Epithelial cell of proximal tubule (primary cell): ENCODE results near the gene ZC3H11A. TPM values are rescaled to one million over a fixed set of nuclear protein-coding genes. Genes with fewer than 3 reads are reported as not detected.

Source experiments
- DNase-seq: peaks from one replicate; pipeline ENCODE4 v3.0.0-alpha.2; 2011; ENCODE audit warnings: low read depth
- H3K4me3 ChIP-seq: 2 replicates; pipeline ENCODE4 v1.5.1; 2011; ENCODE audit warnings: low read depth, mild to moderate bottlenecking, low read length
- CTCF ChIP-seq: conservative IDR thresholded peaks from 2 replicates; pipeline ENCODE4 v1.5.1; 2012; ENCODE audit warnings: low read depth, mild to moderate bottlenecking, low read length
- total RNA-seq: library from RNA; depleted of rRNA; stranded (reverse); fragments of >200 nt; gene quantifications from 2 replicates; pipeline ENCODE4 v1.2.3, GENCODE V29; 2015

Gene ZC3H11A
- total RNA-seq, 1 donor from 2014 or later, result 56.8 TPM

GRCh38 chr1:203835476-203835875 is 40.1 kb downstream of the ZC3H11A start:
- peak; percentile 24 for TF ChIP-seq CTCF
- no peak overlapping the region for H3K4me3 ChIP-seq
- no peak for DNase-seq

GRCh38 chr1:203839081-203839480 is 43.7 kb downstream of the ZC3H11A start:
- no peak overlapping the region for H3K4me3 ChIP-seq
- no peak for DNase-seq
- no peak for TF ChIP-seq CTCF

GRCh38 chr1:203840208-203840808 is 44.9 kb downstream of the ZC3H11A start:
- H3K4me3 ChIP-seq, result no peak overlapping the region
- no peak for TF ChIP-seq CTCF
- DNase-seq, result no peak

GRCh38 chr1:203842559-203842876 is 47.1 kb downstream of the ZC3H11A start:
- no peak for DNase-seq
- H3K4me3 ChIP-seq, result no peak overlapping the region
- TF ChIP-seq CTCF, result no peak

- no peak overlapping the region for H3K4me3 ChIP-seq
- TF ChIP-seq CTCF, result no peak
- DNase-seq, result no peak
Observed at GRCh38 chr1:203843435-203843834, 48.0 kb downstream of the ZC3H11A start.

Other genes with a start within 250 kb of the ZC3H11A start
- gene ATP2B4, start 168.8 kb upstream of the ZC3H11A start, total RNA-seq, result 19.7 and 51.1 TPM in 2 replicates
- 0.06 TPM in 1 of 2 replicates, not detected in the other for gene LAX1, start 30.4 kb upstream of the ZC3H11A start, total RNA-seq
- 4.8 and 13.6 TPM in 2 replicates for gene ZBED6, start within 50 bp of the ZC3H11A start, total RNA-seq
- gene SNRPE, start 66.0 kb downstream of the ZC3H11A start, total RNA-seq, result 159 and 167 TPM in 2 replicates